M059J (cell line): ENCODE data around the gene CHST4. TPM values are rescaled to one million over a fixed set of nuclear protein-coding genes. Genes with fewer than 3 reads are reported as not detected.

ENCODE experiments used
- DNase-seq: peaks from one replicate; pipeline ENCODE4 v3.0.0-alpha.2; 2012; ENCODE audit warnings: low read depth
- total RNA-seq: library from RNA; depleted of rRNA; stranded (reverse); fragments of >200 nt; shearing (Covaris generic); gene quantifications from 2 replicates; pipeline ENCODE4 v1.2.3, GENCODE V29; 2014; rRNA removed

CHST4 gene
- total RNA-seq = 0.05 TPM in 1 of 2 replicates, not detected in the other

DNA sequence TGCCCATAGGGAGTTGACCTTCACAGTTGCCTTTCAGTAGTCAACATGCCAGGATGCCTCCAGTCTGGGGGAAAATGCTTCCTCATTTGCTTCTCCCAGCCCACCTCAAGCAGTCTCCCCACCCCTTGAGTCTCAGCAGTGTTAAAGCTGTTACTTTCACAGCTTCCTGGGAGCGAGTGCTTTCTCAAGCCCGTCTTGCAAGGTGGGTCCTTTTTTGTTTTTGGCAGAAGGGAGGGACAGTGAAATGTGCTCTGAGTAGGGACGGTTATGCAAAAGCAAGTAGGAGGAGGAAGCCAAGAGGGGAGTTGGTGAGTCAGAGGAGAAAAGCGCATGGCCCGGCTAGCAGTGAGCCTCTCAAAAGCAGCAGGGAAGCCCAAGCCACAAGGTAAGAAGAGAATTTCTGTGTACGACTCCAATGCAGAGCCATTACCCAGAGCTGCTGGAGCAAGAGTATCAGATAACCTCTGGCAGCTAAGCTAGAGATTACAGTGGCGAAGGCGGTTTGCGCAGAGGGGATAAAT lies at the start of gene CHST4:
CHST4 (plus strand) TSS at position 316 of the 521 bp plus-strand sequence. CDS start 10,252 bp downstream, outside the sequence.
- DNase-seq = peak; percentile 68

DNA sequence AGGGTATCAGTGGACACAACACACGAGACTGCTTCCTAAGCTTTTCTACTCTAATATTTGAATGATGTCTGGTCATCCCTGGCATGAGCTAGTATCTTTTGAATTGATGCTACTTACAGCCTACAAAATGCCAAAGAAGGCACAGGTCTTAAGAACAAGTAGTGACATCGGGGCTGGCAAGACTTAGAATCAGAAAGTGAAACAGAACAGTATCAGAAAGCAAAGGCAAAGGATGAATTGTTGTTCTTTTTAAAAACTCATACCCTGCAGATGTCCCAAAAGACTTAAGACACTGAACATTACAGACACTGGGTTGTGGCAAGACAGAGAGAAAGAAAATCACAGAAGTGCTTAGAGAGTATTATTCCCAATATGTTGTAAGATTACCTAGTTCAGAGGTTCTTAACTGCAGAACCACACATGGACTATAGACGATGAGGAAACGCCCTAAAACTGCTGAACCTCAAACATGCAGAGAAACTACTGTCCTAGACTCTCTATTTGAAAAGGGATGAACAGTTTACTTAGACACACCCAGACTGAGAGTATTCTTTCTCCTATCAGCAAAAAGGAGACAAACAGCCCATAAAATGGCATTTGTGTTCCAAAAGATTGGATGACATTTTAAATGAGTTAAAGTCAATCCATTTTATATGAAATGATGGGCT lies 49.6 kb upstream of the CHST4 start:
- DNase-seq = no peak

DNA sequence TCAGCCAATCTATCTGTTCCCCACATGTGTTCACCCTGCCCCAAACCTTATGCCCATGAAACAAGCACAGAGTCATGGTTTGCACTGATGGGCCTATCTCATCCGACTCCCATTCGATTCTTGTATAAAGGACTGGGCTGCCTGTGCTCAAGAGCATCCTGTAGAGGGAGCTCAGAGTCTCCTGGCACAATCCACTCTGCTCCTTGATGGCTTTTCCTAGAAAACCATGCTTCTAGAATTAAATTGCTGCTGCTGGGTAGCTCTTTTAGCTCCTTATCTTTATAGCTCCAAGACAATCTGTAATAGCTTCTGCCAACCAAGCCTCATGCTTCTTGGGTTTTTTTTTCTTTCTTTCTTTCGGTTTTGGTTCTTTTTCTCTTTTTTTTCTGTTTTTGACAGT lies 46.8 kb upstream of the CHST4 start:
- DNase-seq = peak; percentile 28

DNA sequence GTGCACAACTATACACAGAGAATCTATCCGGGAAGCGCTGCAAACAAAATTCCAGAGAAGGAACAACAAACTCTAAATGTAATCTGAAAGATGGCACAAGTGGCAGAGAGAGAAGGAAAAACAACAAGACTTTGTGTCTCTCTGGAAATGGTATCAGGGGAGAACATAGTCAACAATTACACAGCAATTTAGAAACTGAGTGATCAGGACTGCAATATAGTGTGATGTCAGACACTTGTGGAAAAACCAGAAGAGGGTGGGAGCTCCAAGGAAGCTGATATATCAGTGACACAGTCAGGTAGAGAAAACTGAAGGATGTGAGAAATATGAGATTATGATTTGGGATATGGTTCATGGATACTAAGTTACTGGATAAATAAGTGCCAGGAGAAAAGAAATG lies 45.3 kb upstream of the CHST4 start:
- DNase-seq = no peak

DNA sequence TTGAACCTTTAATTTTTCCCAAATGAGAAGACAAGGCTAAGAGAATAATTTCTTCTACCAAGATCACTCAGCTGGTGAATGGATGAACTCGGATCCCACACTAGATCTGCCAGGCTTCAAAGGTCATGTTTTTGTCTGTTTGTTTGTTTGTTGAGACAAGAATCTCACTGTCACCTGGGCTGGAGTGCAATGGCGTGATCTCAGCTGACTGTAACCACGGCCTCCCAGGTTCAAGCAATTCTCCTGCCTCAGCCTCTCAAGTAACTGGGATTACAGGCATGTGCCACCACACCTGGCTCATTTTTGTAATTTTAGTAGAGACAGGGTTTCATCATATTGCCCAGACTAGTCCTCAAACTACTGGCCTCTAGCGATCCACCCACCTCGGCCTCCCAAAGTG lies 43.7 kb upstream of the CHST4 start:
- DNase-seq = no peak

DNA sequence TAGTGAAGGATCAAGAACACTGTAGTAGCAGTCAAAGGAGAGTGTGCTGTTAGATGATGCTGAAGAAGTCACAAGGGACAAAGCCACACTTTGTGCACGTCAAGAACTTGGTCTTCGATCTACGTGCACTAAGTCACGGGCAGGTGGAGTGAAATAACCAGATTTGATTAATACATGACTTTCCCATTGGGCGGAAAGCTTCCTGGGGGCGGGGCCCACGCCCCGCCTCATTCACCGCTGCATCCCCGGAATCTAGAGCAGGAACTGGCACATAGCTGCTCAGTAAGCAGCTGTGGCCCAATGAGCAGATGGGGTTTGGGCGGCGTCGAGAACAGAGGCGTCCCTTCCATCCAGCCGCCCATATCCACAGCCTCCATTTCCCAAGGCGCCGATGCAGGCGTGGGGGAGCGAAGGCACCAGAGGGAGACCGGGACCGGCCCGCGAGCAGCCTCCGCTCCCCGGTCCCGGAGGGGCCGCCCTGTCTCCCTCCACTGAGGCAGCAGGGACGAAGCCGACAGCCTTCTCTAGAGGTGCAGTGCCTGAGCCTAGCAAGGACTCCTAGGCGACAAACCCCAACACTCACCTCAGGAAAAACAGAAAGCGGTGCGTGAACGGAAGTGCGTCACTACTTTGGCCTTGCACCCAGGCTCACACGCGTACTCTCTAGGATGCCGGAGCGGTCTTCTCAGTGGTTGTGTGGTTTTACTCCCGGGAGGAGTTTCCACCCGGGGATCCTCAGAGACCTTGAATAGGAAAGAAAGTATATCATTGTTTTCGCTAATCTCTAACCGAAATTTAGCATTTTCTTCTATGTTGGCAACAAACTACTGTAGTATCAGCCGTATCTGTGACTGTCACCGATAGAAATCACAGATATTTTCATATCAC lies 42.0 kb upstream of the CHST4 start:
- DNase-seq = peak; percentile 92

DNA sequence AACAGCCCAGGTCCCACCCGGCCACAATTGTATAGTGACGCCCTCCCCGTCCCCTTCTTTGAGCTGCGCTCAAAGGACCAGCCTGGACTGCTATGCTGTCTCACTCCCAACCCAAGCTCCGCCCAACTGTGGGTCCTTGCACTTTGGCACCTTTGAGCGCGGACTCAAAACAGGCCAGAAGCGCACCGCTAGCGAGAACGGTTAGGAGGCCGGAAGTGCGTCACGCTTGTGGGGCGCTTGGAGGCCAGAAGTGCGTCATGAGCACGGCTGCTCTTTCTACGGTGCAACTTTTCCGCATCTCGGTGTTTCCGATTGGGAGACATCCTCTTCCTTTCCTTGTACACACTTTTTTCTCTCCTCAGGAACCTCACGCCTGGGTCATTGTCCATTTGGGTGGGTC lies 37.1 kb upstream of the CHST4 start, which contains the start of gene ZNF19:
ZNF19 (minus strand) TSS at position 203 of the 400 bp plus-strand sequence. CDS start 7,210 bp downstream, outside the sequence.
- DNase-seq = no peak

DNA sequence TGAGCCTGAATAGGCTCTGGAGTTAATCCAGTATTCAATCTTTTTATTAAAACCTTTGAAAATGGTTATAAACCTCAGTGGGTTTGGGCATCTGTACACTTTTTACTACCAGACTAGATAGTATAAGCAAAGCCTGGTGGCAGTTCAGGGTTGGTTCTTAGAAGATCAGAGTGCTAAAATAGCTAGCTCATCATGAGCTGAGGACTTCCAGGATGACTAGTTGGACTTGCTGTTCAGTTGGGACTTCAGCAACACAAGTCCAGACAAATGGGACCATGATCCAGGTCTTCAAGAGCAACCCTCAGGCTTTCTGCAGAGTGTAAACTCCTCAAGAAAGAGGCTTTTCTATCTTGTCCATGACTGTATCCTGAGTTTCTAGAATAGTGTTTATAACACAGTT lies 35.9 kb upstream of the CHST4 start:
- DNase-seq = no peak

DNA sequence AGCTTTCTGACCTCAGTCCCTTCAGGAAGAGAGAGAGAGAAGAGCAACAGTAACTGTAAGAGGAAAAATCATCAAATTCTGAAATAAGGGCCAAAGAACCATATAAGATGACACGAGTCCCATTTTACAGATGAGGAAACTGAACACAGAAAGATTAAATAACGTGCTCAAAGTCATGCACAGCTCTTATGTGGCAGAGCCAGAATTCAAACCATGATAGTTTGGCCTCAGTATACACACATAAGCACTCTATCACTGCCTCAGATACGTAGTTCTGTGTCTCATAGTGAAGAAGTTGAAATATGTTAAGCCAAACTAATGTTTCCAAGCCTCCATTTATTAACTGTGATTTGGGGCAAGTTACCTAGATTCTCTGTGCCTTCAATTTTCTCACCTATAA lies 35.2 kb upstream of the CHST4 start:
- no peak for DNase-seq

DNA sequence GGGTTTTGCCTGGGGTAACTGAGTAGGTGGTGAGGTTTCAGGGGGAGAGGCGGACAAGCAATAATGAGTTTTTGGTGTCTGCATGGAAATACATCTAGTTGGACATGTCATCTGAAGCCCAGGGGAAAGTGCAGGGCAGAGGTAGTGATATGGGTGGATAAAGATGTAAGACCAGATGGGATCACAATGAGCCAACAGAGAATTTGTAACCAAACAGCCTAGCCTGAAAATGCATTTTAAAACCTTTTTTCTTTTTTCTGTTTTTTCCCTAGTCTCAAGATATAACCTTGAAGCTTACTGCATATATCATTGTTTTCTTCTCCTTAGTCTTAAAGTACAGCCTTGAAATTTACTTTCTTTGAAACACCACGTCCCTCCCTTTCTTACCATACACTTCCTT lies 33.4 kb upstream of the CHST4 start:
- DNase-seq = no peak

DNA sequence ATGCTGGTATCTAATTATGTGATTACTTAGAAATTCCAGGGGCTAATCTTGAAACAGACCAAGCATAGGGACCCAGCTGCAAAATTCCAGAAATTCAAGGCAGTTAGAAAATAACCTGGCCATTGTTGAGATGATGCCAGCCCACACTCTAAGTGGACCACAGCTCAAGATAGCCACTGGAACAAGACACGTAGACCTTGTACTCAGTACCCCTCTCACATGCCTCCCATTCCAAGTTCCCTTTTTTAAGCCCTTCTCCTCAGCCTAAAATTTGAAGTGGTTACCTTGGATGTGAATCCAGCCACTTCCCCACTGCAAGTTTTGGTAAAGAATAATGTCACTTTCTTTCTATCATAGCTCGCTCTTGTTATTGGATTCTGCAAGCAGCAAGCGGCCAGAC lies 33.0 kb upstream of the CHST4 start:
- no peak for DNase-seq

DNA sequence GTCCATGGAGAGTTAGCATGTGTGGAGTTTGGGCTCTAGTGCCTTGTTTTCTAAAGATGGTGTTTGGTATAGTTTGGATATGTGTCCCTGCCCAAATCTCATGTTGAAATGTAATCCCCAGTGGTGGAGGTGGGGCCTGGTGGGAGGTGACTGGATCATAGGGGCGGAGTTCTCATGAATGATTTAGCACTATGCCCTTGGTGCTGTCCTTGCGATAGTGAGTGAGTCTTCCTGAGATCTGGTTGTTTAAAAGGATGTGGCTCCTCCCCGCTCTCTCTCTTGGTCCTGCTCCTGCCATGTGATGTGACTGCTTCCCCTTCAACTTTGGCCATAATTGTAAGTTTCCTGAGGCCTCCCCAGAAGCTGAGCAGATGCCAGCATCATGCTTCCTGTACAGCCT lies 28.2 kb upstream of the CHST4 start:
- DNase-seq = no peak

DNA sequence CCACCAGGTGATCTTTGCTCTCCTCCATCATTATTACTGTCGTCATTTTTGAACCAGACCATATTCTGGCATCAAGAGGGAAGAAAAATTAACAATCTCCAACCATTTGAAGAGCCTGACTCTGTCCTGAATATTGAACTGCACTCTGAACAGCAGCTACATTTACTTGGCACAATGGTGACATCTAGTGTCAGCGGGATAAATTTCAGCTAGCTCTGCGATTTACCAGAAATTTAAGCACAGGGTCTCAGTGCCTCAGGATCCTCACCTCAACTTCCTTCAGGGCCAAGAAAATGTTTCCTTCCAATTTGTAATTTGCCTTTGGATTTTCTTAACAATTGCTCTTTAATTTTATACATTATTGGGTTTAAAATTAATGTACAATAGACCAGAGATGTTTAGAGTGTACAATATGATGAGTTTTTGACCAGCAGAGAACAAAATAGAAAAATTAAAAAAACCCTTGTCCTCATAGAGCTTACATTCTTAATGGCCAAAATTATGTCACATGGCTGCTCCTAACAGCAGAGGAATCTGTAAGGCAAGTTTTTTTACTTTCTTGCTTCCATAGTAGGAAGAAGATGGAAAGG lies 26.4 kb upstream of the CHST4 start:
- DNase-seq = peak; percentile 58

DNA sequence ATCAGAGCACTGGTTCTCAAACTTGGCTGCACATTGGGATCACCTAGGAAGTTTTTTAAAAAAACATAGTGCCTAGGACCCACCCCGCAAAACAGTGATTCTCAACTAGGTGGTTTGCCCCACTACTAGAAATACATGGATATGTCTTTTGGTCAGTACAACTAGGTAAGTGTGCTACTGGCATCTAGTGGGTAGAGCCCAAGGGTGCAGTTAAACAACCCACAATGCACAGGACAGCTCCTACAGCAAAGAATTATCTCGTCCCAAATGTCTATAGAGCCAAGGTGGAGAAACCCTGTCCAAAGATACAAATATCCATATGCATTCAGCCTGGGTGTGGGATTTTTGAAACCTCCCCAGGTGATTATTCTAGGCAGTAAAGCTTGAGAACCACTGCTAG lies 25.3 kb upstream of the CHST4 start:
- no peak for DNase-seq

DNA sequence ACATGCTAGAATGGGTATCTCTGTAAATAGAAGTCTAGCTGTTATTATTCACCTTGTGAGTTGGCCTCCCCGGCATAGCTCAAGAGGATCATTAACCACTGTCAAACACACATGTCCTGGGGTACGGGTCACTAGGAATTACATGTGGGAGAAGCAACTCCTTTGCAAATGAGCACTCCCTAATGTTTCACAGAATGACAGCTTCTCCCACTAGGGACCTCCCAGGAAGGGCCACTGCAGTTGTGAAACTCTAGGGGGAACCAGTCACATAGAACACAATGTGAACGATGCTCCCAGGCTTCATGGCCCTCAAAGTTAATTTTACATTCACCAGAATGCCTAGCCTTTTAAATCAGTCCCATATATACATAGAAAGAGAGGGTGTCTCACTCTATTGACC lies 24.7 kb upstream of the CHST4 start:
- DNase-seq = no peak

DNA sequence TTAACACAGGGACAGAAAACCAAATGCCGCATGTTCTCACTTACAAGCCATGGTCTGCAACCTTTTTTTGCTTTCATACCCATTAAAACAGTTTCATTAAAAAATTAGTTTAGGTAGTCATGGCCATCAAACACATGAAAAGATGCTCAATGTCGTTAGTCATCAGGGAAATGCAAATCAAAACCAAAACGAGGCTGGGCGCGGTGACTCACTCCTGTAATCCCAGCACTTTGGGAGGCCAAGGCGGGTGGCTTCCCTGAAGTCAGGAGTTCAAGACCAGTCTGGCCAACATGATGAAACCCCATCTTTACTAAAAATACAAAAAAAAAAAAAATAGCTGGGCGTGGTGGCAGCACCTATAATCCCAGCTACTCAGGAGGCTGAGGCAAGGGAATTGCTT lies 22.2 kb upstream of the CHST4 start:
- DNase-seq = peak; percentile 52

DNA sequence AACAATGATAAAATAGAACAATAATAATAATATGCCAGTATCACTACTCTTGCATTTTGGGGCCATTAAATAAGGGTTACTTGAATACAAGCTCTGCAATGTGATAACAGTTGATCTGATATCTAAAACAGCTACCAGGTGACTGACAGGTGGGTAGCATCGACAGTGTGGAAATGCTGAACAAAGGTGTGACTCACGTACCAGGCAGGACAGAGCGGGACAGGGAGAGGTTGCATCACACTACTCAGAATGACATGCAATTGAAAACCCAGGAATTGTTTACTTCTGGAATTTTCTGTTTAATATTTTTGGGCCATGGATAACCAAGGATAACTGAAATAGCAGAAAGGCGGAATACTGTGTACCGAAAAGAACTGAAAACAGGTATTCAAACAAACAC lies 21.3 kb upstream of the CHST4 start:
- DNase-seq = no peak

DNA sequence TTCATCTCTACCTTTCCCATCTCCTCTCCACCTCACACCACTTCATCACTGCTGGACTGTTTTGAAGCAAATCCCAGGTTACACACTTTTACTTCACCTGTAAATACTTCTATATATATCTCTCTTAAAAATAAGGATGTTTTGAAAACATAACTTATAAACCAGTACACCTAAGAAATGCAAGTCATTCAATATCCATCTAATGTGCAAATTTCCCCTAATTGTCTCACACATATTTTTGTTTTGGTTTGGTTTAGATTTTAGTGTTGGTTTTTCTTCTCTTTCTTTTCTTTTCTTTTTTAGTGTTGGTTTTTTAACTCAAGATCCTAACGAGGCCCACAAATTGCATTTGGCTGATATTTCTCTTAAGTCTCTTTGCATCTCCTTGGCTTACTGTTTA lies 19.2 kb upstream of the CHST4 start:
- DNase-seq = no peak

DNA sequence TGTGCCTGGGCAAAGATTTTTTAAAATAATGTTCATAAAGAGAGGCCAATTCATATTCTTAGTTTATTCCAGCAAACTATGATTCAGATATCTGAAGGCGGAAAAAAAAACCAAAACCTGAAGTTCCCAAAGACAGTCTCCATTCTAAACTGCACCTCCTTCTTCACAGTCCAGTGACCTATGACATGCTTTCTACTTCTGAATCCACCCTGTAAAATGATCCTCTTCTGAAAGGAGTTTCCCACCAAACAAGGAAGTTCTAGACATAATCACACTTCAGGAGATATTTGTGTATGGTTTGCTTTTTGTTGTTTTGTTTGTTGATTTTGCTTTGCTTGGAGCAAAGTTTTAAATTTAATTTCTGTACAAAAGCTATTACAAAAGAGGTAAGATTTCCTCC lies 12.9 kb upstream of the CHST4 start:
- no peak for DNase-seq

DNA sequence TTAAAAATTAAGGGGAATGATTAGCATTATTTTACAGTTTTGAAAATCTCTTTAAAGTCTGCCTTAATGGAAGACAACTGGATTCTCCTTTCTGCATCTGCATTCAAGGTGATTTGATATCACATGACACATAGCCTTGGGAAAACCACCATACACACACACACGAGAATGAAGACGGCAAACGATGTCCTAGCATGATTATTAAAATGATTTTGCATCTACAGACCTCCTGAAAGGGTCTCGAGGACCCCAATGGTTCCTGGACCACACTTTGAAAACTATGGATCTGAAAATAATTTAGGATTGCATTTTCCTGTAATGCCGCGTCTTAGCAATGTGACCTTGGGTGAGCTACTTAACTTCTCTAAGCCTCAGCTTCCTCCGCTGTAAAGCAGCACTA lies 11.8 kb upstream of the CHST4 start:
- DNase-seq = no peak

DNA sequence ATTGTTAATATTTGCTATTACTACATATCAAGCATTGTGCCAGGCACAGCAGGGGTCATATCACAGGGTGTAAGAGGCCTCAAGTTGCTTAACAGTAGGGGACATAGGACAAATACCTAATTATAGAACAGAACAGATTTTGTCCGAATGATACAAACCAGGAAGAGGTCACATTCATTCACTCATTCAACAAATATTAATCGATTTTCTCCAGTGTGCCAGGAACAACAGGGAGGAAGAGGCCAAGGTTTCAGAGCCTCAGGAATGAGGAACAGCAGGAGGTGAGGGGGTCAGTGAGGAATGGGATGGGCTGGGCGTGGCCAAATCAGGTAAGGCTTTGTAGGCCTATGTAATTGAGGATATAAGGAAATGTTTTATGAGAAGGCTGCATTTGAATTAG lies 11.2 kb upstream of the CHST4 start:
- no peak for DNase-seq

DNA sequence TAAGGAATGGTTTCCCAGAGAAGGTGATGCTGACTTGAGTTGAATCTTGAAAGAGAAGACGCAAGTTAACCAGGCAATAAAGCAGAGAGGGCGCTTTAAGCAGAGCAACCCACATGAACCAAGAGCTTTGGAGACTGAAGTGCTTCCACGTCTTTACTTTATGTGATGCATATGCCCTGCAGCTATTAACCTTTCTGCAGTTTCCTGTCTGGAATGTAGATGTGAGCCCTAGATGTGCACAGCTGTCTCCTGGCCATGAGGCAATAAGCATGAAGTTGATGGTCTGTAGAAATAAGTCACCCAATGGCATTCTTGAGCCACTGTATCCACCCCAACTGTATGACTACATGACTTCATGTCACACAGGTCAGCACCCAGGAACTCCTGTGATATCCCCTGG lies 5.7 kb upstream of the CHST4 start:
- peak; percentile 38 for DNase-seq
